GM18868 (cell line): Measurements from ENCODE around the gene COL20A1.

Experiments used
- ATAC-seq: cut with Tn5 transposase; IDR thresholded peaks from one replicate; pipeline ENCODE4 v1.9.1; 2021; ENCODE audit warnings: mild to moderate bottlenecking, moderate library complexity; ENCODE audit not compliant: unreplicated experiment

The COL20A1 gene

GRCh38 chr20:63359164-63359934 is 66.4 kb downstream of the COL20A1 start:
- ATAC-seq = no peak

- no peak for ATAC-seq
Observed at GRCh38 chr20:63359937-63360849, 67.2 kb downstream of the COL20A1 start.

GRCh38 chr20:63360850-63361518 is 68.0 kb downstream of the COL20A1 start, which contains the start of gene CHRNA4:
CHRNA4 (minus strand) TSS chr20:63361349; CDS start chr20:63361165, 184 bp downstream.
- no peak for ATAC-seq

- ATAC-seq = no peak
Observed at GRCh38 chr20:63361519-63362435, 68.8 kb downstream of the COL20A1 start.

GRCh38 chr20:63362436-63363009 is 69.5 kb downstream of the COL20A1 start:
- no peak for ATAC-seq

GRCh38 chr20:63363013-63363957 is 70.3 kb downstream of the COL20A1 start:
- ATAC-seq = no peak

- ATAC-seq = no peak
Observed at GRCh38 chr20:63363981-63364561, 71.1 kb downstream of the COL20A1 start.

- no peak for ATAC-seq
Observed at GRCh38 chr20:63364801-63365585, 72.0 kb downstream of the COL20A1 start.

- no peak for ATAC-seq
Observed at GRCh38 chr20:63365601-63366389, 72.8 kb downstream of the COL20A1 start.

- no peak for ATAC-seq
Observed at GRCh38 chr20:63366390-63367365, 73.7 kb downstream of the COL20A1 start.

GRCh38 chr20:63367446-63368055 is 74.6 kb downstream of the COL20A1 start:
- ATAC-seq = no peak

- ATAC-seq = no peak
Observed at GRCh38 chr20:63368151-63368550, 75.2 kb downstream of the COL20A1 start.

GRCh38 chr20:63369024-63369530 is 76.1 kb downstream of the COL20A1 start:
- no peak for ATAC-seq

- no peak for ATAC-seq
Observed at GRCh38 chr20:63369724-63370617, 77.0 kb downstream of the COL20A1 start.
